GM12865 (cell line): ENCODE data around the gene ATP2B3.

ENCODE experiments used
- DNase-seq: peaks from one replicate; pipeline ENCODE4 v3.0.0; 2010; ENCODE audit warnings: low read depth
- H3K4me3 ChIP-seq: 2 replicates; pipeline ENCODE4 v1.5.1; 2011; ENCODE audit warnings: mild to moderate bottlenecking, low read depth, low read length, control low read depth
- TF ChIP-seq, protein P1 (sequence below): IDR thresholded peaks from 2 replicates; pipeline ENCODE4 v1.5.1; 2011; ENCODE audit warnings: low read length, control low read depth, low read depth, inconsistent platforms; ENCODE audit not compliant: insufficient read depth; ENCODE audit errors: missing control alignments

ATP2B3 gene

DNA sequence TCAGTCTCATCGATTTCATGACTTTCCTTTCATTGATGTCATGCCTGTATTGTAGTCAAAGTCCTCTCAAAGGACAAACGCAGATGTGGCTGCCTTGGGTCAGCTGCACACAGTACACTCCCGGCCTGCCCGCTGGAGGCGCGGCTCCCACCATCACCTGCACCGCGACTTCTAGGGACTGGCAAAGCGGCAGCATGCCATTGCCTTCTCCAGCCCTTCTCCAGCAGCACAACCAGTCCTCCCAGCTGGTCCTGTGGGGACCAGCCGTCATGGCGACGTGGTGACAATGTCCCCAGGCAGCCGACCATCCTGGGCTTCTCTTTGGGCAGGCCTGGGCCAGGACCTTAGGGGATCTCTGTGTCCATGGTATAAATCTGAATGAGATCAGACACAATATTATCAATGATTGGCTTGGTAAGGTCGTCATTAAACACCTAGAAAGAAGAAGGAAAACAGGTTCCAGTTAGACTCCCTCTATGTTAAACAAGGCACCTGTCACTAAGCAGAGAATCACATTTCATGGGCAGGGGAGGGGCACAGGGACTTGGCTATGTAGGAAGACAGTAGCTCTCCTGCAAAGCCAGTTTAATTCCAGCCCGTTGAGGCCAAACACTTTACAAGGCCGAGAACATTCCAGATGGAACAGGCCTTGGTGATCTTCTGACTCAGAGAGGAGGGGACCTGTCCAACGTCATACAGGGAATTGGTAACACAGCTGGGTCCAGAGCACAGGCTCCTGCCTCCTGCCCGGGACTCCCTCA lies 70.8 kb downstream of the ATP2B3 start:
- TF ChIP-seq, protein P1, sequence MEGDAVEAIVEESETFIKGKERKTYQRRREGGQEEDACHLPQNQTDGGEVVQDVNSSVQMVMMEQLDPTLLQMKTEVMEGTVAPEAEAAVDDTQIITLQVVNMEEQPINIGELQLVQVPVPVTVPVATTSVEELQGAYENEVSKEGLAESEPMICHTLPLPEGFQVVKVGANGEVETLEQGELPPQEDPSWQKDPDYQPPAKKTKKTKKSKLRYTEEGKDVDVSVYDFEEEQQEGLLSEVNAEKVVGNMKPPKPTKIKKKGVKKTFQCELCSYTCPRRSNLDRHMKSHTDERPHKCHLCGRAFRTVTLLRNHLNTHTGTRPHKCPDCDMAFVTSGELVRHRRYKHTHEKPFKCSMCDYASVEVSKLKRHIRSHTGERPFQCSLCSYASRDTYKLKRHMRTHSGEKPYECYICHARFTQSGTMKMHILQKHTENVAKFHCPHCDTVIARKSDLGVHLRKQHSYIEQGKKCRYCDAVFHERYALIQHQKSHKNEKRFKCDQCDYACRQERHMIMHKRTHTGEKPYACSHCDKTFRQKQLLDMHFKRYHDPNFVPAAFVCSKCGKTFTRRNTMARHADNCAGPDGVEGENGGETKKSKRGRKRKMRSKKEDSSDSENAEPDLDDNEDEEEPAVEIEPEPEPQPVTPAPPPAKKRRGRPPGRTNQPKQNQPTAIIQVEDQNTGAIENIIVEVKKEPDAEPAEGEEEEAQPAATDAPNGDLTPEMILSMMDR = no peak
- no peak overlapping the region for H3K4me3 ChIP-seq
- no peak for DNase-seq

DNA sequence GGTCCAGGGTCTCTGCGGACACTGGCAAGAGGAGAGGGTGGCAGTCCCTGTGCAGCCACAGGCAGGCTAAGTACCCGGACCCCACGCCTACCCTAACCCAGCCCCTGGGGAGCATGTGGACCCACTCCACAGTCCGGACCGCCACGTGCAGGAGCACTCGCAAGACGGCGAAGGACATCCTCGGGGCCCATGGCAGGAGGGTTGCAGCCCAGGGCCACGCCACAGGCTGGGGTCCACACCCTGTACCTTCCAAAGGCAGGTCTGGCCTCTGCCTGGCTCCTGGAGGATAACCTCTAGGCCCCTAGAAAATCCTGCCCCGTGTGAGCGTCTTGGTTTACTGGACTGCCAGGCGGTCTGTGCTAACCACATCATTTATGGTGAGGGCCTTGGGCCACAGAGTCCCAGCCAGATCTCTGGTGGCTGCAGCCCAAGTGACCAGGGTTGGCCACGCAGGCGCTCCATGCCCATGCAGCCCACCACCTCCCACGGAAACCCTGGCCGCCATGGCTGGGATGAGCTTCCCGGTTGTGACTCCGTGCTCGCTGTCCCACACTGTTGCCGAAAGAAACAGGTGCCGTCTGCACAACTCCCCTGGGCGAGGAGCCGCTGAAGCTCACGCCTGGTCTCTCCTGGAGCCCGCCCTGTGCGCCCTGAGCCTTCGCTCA lies 71.5 kb downstream of the ATP2B3 start:
- no peak overlapping the region for H3K4me3 ChIP-seq
- no peak for DNase-seq
- TF ChIP-seq, protein P1 = no peak

DNA sequence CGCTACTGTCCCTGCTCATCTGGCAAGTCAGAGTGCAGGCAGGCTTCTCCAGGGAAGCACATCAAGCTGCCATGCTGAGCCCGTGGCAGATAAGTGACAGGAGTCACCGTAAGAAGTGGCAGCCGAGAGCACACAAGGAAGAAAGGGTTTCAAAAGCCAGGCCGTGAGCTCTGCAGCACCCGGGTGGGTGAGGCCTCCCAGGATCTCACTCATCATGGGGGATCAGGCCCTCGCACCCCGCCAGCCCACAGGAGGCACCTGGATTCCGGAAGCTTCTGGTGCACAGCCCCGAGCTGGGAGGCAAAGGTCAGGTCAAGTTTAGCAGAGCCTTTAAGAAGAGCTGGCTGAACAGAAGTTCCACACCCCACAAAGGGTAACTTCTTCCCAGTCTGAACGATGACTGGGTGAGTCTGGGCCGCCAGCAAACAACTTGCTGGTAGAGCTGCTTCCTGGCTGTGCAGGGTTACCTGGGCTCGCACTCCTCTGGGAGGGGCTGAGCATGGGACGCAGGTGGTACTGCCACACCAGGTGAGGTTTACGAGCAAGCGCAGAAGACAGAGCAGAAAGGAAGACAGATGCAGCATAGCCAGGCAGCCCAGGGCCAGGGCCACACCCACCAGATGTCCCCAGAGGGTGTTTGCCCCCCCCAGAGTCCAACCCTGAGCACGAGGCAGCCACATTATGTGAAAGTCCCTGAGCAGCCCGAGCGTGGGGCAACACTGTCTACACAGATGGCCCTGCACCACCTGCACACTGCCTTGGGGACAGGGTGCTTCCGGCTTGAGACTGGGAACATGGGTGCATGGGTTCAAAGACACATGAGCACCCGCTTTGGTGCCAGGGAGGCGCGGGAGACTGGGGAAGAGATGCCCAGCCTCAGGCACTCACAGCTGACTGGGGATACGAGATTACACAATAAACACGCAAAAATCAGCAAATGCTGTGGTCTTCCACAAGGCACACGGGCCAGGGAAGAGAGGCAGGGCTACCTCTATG lies 73.8 kb downstream of the ATP2B3 start:
- TF ChIP-seq, protein P1 = no peak
- DNase-seq = no peak
- H3K4me3 ChIP-seq = no peak overlapping the region

DNA sequence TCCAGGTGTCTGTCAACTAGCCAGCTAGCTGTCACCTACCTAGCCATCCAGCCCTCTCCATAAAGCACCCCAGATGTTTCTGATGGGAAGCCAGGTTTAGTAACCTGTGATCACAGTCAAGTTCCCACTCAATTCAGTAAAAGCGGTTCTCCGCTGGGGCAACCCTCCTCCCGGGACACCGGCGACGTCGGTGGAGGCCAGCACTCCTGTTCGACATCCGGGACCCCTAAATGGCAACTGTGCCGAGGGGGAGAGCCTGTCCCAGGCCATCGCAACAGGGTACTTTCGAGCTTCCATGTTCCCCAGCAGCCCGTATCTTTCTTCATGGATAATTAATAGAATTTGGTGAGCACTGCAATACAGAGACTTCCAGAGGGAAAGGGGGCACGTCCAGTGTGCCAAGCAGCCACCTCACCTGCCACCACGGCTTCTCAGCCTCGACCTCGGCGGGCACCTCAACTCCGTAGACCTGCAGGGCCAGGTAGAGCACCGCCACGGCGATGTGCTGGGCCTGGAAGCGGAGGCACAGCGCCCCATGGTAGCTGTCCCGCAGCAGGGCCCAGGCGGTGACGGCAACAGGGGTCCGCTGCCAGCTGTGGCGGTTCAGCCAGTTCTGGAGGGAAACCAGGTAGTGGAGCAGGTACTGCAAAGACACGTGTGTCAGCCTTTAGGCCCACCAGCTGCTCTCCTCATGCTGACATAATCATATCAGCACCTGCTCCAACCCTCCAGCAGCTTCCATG lies 74.8 kb downstream of the ATP2B3 start:
- TF ChIP-seq, protein P1 = no peak

DNA sequence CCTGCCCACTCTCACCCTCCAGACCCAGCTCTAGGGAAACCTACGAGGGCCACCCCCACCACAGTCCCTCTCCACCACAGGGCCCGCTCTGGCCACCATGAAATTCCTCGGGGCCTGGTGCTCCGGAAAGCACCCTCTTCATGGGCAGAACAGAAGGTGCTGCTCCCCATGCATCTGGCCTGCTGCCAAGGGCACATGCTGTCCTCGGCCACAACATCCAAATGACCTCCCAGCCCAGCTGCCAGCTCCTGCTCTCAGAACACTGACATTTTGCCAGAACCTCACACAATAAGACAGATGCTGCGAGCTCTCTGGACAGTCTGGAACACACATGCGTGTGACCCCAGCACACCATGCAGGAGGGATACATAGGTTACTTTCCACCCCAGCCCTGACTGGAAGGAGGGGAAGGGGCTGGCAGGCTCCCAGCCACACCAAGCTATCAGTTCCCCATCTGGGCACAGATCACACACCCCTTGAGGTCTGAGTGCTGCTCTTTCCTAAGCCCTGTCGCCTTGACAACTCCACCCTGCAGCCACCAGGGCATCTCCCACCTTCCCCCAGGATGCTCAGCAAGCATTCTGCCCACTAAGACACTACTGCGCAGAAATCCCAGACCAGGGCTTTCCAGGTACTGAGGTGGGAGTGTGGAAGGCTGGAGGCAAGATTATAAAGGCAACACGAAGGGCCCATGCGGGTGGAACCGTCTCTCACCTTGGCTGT lies 75.7 kb downstream of the ATP2B3 start:
- TF ChIP-seq, protein P1 = no peak
- DNase-seq = no peak
- H3K4me3 ChIP-seq = no peak overlapping the region

More for the DNA sequence above, 74.8 kb downstream of the ATP2B3 start:
- DNase-seq = no peak
- H3K4me3 ChIP-seq = no peak overlapping the region
